Dedifferentiated amniotic fluid mesenchymal stem cell (primary cell): ENCODE data around the gene PLGRKT.
A peak's percentile ranks its signal among the peaks of the same experiment; 100 is the strongest.
"Not testable (repeated sequence)": the region's sequence is repeated elsewhere in the genome, so short reads cannot be mapped to it uniquely, and the experiment has no call there.

ENCODE experiments used
- DNase-seq: peaks from one replicate; pipeline ENCODE4 v3.0.0-alpha.2; 2016; ENCODE audit errors: extremely low spot score

The PLGRKT gene

DNA sequence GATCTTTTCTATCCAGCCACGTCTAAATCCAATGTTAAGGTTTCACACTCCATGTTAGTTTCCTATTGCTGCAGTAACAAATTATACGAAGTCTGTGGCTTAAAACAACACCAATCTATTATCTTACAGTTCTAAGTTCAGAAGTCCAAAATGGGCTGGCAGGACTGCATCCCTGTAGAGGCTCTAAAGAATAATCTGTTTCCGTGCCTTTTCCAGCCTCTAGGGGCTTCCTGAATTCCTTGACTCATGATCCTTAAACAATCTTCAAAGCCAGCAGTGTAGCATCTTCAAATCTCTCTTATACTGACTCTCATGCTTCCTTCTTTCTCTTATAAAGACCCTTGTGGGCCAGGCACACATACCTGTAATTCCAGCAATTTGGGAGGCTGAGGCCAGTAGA, 6.8 kb downstream of the PLGRKT start:
- DNase-seq, result no peak

GRCh38 chr9:5429873-5430564, 7.7 kb downstream of the PLGRKT start:
- no peak for DNase-seq

- DNase-seq, result no peak
Measured at GRCh38 chr9:5428794-5429528, 8.8 kb downstream of the PLGRKT start.

DNA sequence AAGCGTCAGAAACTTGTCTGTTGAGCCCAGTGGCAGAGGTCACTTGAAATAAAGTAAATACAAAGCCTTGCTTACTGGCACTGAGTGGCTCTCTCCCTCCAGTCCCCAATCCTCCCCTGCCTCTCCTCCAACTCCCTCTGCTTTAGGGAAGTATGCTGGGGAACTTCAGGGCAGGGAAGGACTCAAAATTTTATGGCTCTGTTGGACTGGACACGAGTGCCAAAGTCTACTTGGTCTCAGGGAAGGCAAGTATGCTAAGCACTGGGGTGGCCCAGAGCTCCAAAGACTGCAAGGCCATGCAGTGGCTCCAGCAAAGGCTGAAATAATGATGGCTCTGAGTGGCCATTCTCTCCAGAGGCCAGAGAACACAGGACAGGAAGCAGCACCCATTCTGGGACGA, 9.6 kb downstream of the PLGRKT start:
- no peak for DNase-seq

- DNase-seq, result no peak
Measured at GRCh38 chr9:5427005-5427404, 10.7 kb downstream of the PLGRKT start.

GRCh38 chr9:5425006-5425628, 12.6 kb downstream of the PLGRKT start:
- DNase-seq, result no peak

GRCh38 chr9:5422276-5422675, 15.4 kb downstream of the PLGRKT start:
- DNase-seq, result no peak

GRCh38 chr9:5421163-5421562, 16.6 kb downstream of the PLGRKT start:
- DNase-seq, result no peak

DNA sequence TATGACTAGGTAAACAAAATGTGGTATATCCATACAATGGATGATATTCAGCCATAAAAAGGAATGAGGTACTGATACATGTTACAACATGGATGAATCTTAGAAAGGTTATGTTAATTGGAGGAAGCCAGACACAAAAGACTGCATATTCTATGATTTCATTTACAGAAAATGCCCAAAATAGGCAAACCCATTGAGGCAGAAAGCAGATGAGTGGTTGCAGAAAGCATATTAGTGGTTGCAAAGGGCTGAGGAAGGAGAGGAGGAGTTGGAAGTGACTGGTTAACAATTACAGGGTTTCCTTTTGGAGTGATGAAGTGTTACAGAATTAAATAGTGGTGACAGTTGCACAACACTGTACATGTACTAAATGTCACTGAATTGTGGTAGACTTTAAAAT, 17.7 kb downstream of the PLGRKT start:
- DNase-seq, result no peak

DNA sequence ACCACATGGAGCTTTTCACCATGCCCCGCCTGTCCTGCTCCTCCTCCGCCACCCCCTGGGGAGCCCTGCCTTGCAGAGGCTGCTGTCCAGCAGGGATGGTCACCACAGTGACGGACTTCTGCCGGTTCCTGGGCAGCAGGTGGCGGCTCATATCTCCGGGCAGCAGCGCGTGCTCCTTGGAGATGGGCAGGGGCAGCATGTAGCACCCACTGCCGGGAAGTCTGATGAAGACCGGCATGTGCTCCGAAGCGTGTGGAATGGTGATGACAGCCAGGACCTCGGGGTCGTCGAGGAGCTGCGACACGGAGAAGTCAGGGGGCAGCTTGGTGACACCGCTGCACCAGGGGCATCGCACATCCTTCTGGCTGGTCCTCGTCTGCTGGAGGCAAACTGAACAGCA, 19.2 kb downstream of the PLGRKT start:
- no peak for DNase-seq

- no peak for DNase-seq
Measured at GRCh38 chr9:5416953-5417352, 20.8 kb downstream of the PLGRKT start.

DNA sequence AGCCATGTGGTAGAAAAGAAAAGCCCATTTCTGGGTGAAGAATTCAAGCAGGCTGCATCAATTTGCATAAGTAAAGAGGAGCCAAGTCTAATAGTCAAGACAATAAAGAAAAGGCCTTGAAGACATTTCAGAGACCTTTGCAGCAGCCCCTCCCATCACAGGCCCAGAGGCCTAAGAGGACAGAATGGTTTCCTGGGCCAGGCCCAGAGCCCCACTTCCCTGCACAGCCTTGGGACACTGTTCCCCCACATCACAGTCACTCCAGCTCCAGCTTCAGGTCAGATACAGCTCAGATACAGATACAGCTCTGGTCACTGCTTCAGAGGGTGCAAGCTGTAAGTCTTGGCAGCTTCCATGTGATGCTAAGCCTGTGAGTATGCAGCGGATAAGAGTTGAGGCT, 29.1 kb downstream of the PLGRKT start:
- no peak for DNase-seq

GRCh38 chr9:5402217-5402616, 35.5 kb downstream of the PLGRKT start:
- no peak for DNase-seq

- not testable (repeated sequence) for DNase-seq
Measured at GRCh38 chr9:5397547-5397946, 40.2 kb downstream of the PLGRKT start.

- no peak for DNase-seq
Measured at GRCh38 chr9:5395428-5395827, 42.3 kb downstream of the PLGRKT start.

DNA sequence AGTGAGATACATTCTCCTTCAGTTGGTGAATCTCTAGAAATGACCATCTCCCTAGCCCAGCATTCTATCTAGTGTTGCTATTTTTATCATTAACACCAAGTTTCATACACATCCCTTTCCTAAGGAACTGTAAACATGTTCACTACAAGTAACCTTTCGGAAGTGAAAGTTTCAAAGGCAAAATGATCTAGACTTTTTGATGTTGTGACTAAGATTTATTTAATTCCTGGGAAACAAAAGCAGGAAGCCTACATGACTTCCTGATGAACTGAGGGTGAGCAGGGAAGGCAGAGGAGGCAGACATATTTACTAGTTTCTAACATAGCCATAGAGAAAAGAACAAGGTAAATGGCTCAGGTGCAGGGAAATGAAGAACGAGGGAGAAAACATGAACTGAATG, 43.7 kb downstream of the PLGRKT start:
- not testable (repeated sequence) for DNase-seq

DNA sequence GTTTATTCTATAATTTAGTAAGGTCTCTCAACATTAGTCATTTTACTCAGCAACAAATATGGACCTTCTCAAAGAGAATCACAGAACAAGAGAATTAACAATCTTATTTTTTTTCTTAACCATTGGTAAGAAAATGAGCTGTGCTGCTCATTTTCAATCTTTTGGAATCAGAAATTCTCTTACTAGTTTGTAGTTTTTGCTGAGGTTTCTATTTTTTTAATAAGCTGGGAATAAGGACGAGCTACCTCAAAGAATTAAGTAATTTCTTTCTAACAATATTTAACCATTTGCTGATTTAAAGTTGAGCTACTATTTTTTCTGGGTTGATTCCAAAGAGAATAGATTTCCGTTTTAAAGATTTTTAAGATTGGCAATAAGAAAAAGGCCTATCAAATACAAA, 44.2 kb downstream of the PLGRKT start:
- no peak for DNase-seq

DNA sequence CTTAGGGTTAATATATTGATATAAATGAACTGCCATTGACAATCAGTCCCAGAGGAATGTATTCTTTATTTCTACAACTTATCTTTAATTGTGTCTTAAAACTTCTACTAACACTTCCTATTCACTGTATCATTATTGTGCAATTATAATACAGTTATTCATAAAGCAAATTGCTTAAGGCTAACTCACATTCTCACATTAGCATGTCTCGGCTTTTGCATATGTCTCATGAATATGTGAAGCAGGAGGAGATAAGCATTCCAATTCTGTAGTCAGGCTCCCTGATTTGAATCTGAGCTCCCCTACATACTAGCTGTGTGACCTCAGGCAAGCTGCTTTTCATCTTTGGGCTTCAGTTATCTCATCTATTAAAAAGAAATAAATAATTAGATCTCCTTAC, 45.4 kb downstream of the PLGRKT start:
- DNase-seq, result no peak

DNA sequence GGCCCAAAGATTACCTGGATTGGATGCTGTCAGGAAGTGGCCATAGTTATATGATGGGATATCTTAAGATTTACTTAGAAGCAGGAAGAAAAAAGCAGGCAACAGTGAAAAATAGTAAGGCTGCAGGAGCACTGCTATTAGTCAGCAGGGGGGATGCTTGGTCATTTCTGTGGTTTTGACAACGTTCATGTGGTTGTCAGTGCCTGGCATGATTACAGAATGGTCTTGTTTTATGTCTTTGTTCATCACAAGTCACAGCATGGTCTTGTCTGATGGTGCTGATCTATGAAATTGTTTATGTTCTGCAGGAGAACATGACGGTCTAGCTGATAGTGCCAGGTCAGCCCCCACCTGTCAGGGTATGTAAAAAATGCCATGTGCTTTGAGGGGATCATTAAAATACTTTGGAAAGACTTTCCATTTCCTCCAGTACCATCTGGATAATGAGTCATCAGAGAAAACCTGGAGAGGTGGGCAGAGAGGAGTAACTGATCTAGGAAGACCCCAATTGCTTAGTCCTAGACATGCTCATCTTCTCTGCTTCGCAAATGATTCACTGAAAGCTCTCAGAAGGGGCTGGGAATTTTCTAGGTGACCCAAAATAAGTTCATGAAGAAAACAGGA, 48.5 kb downstream of the PLGRKT start:
- DNase-seq, result peak; percentile 17

- no peak for DNase-seq
Measured at GRCh38 chr9:5388026-5388819, 49.5 kb downstream of the PLGRKT start.

- DNase-seq, result no peak
Measured at GRCh38 chr9:5384436-5384835, 53.3 kb downstream of the PLGRKT start.

GRCh38 chr9:5382479-5382878, 55.2 kb downstream of the PLGRKT start:
- DNase-seq, result no peak
